K562 (cell line): ENCODE data around the gene FRMD1. TPM values are rescaled to one million over a fixed set of nuclear protein-coding genes. Genes with fewer than 3 reads are reported as not detected.

Source experiments
- CCAR2 ChIP-seq: fragments of 200-400 bp; formaldehyde crosslinking; IDR thresholded peaks from 2 replicates; pipeline ENCODE4 v1.6.1; 2017; ENCODE audit warnings: mild to moderate bottlenecking, low read depth, low read length
- EHMT2 ChIP-seq: fragments of 450-650 bp; IDR thresholded peaks from 2 replicates; pipeline ENCODE4 v1.6.1; 2018; ENCODE audit warnings: antibody characterized with exemption
- FOXK2 ChIP-seq, 2 experiments: fragments of 450-650 bp; IDR thresholded peaks in 1 of 2; conservative IDR thresholded peaks in 1 of 2; 2 replicates each; pipeline ENCODE4 v1.6.1; 2016; ENCODE audit warnings: low read depth in 2 of 2, mild to moderate bottlenecking in 1 of 2
- FOXP1 ChIP-seq: sonication (generic); formaldehyde crosslinking; IDR thresholded peaks from 2 replicates; pipeline ENCODE4 v1.8.0; 2022; ENCODE audit warnings: mild to moderate bottlenecking, missing genetic modification reagents
- HDAC1 ChIP-seq, 2 experiments: fragments of 450-650 bp; IDR thresholded peaks; 2 replicates each; pipeline ENCODE4 v1.6.1; 2016 to 2017; ENCODE audit warnings: inconsistent platforms in 1 of 2, mild to moderate bottlenecking in 1 of 2, moderate library complexity in 1 of 2
- JUN ChIP-seq, 2 experiments: sonication (generic) in 1 of 2; formaldehyde crosslinking in 1 of 2; IDR thresholded peaks; 2 replicates each; pipeline versions ENCODE4 v1.6.1 to v1.8.0; 2012 to 2022; ENCODE audit warnings: borderline replicate concordance in 2 of 2, mild to moderate bottlenecking in 2 of 2, improper control_type of control experiment in 1 of 2, low read depth in 1 of 2, low read length in 1 of 2, missing genetic modification reagents in 1 of 2
- JUND ChIP-seq, 2 experiments: IDR thresholded peaks; 2 replicates in 1 of 2; 3 replicates in 1 of 2; pipeline ENCODE4 v1.6.1; 2011; ENCODE audit warnings: borderline replicate concordance in 2 of 2, low read depth in 2 of 2, low read length in 2 of 2, improper control_type of control experiment in 1 of 2, missing biosample characterization in 1 of 2, missing genetic modification characterization in 1 of 2, missing genetic modification reagents in 1 of 2
- MAFK ChIP-seq: IDR thresholded peaks from 2 replicates; pipeline ENCODE4 v1.6.1; 2011; ENCODE audit warnings: low read length, improper control_type of control experiment
- NFIC ChIP-seq: fragments of 450-650 bp; IDR thresholded peaks from 2 replicates; pipeline ENCODE4 v1.6.1; 2017; ENCODE audit warnings: mild to moderate bottlenecking, inconsistent platforms
- PRPF4 ChIP-seq: fragments of 200-400 bp; formaldehyde crosslinking; IDR thresholded peaks from one replicate; pipeline ENCODE4 v1.6.1; 2017; ENCODE audit warnings: low read length, low read depth, mild to moderate bottlenecking; ENCODE audit not compliant: insufficient read depth, poor library complexity, severe bottlenecking
- RNF2 ChIP-seq: sonication (generic); IDR thresholded peaks from 2 replicates; pipeline ENCODE4 v1.6.1; 2016
- SIN3A ChIP-seq, 2 experiments: fragments of 150-350 bp in 1 of 2; IDR thresholded peaks; 2 replicates each; pipeline ENCODE4 v1.6.1; 2011 to 2016; ENCODE audit warnings: borderline replicate concordance in 2 of 2, low read depth in 2 of 2, low read length in 2 of 2, mild to moderate bottlenecking in 2 of 2, moderate library complexity in 2 of 2; ENCODE audit not compliant: control insufficient read depth in 1 of 2
- TCF7L2 ChIP-seq: fragments of 150-350 bp; IDR thresholded peaks from 2 replicates; pipeline ENCODE4 v1.6.1; 2016; ENCODE audit warnings: low read depth, mild to moderate bottlenecking, low read length, moderate library complexity
- ZC3H4 ChIP-seq: sonication (generic); formaldehyde crosslinking; IDR thresholded peaks from 2 replicates; pipeline ENCODE4 v1.9.0; 2021; ENCODE audit warnings: missing genetic modification reagents, borderline replicate concordance
- polyA plus RNA-seq, 8 experiments: library from polyadenylated mRNA; depleted of rRNA in 4 of 8; stranded (reverse) in 5 of 8; unstranded in 3 of 8; fragments of >200 nt; fragmentation: Nextera tagmentation in 2 of 8; fragmentation: Illumina TruSeq in 1 of 8; extraction: Ambion mirVana in 2 of 8; extraction: Trizol in 1 of 8; gene quantifications; 2 replicates each; pipeline versions ENCODE4 v1.2.1 to v1.2.3, GENCODE V29; 2011 to 2014; ENCODE audit warnings: inconsistent platforms in 1 of 8, missing spikeins in 1 of 8
- total RNA-seq, 7 experiments: library from RNA; depleted of rRNA in 6 of 7; stranded (reverse); fragments of >200 nt in 6 of 7; fragmentation: Illumina TruSeq in 2 of 7; extraction: Trizol in 2 of 7; gene quantifications; 2 replicates each; pipeline versions ENCODE4 v1.2.1 to v1.2.3, GENCODE V29; 2011 to 2021; ENCODE audit warnings: low replicate concordance in 1 of 7
- TF ChIP-seq, protein P1 (sequence below): fragments of 250-450 bp; sonication (Bioruptor Pico); IDR thresholded peaks from 2 replicates; pipeline ENCODE4 v1.8.0; 2022; ENCODE audit warnings: inconsistent platforms
- TF ChIP-seq, protein P2 (sequence below): fragments of 450-650 bp; IDR thresholded peaks from 2 replicates; pipeline ENCODE4 v1.6.1; 2016; ENCODE audit warnings: low read depth, mild to moderate bottlenecking, moderate library complexity
- TF ChIP-seq, protein P3 (sequence below): fragments of 450-650 bp; IDR thresholded peaks from 2 replicates; pipeline ENCODE4 v1.6.1; 2018; ENCODE audit not compliant: partially characterized antibody
- TF ChIP-seq, protein P4 (sequence below): fragments of 450-650 bp; IDR thresholded peaks from 2 replicates; pipeline ENCODE4 v1.6.1; 2016

Gene FRMD1
- total and polyA plus RNA-seq, 9 of the 15 experiments (the other 6 are each of a cell fraction or from before 2014, with no cell fraction given), result 0.01 to 0.04 (median 0.01) TPM; not detected in 6

DNA sequence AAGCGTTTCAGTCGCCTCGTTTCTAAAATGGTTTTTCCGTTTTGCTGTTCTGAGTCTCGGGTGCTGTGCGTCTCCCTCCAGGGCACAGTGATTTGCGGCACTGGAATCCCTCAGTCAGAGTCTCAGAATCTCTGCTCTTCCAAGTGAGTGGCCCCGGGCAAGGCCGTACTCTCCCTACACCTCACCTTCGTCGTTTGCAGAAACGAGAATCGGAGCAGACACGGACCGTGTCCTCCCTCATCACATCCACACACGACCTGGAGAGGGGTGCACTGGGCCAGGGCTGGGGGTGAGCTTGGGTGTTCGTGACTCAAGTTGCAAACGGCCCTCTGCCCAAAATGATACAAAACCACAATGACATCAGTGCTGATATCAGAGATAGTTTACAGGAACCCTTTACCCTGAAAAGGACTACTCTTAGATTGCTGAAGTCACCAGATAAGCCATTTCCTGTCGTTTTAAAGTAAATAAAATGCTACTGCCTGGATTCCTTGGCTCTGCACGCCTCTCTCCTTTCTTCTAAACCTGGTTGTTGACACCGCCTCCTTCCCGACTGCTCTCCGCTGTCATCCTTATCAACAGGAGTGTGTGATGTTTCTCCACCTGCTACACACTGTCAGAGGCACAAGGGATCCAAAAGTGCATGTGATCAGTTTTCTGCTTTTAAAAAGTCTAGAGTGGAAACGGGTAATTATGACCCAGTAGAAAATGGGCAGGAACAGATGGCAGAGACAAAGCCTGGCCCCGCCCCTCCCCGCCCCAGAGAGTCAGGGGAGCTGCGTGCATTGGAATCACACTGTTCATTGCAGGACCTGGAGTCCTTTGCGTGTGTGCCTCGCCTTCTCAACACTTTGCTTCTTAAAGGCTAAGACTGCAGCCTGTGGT, 43.1 kb downstream of the FRMD1 start (continued):
- TF ChIP-seq JUN (IDR thresholded peaks at IDR 0.05; ENCODE audit: borderline replicate concordance, low read depth, low read length) (peak; percentile 75), JUN (CRISPR knock-in tag; IDR thresholded peaks at IDR 0.05; ENCODE audit: borderline replicate concordance) (no peak), MAFK (peak; percentile 2; the same call in 1 of the 2 replicates), FOXK2 (conservative IDR thresholded peaks at IDR 0.05 in 1 of 2, IDR thresholded peaks at IDR 0.05 in 1 of 2; ENCODE audit: low read depth in 2 of 2) (peak; percentile 71 to 72; a peak in 3 of 4 replicates), SIN3A (IDR thresholded peaks at IDR 0.05; ENCODE audit: borderline replicate concordance in 2 of 2, control insufficient read depth in 1 of 2, low read depth in 2 of 2, low read length in 2 of 2) (no peak), FOXP1 (CRISPR knock-in tag) (no peak; the same call in 1 of the 2 replicates), RNF2 (peak; percentile 23), TCF7L2 (no peak), ZC3H4 (CRISPR knock-in tag) (no peak), NFIC (0 out of 2 replicates have a peak, but pooled peaks have one; percentile 13), CCAR2 (no peak), HDAC1 (IDR thresholded peaks at IDR 0.05) (peak in 1 of 2 experiments; percentile 19; a peak in 1 of 4 replicates), EHMT2 (no peak), PRPF4 (no peak), JUND (IDR thresholded peaks at IDR 0.05; ENCODE audit: borderline replicate concordance, low read depth, low read length) (peak; percentile 87), JUND (tag; IDR thresholded peaks at IDR 0.05; ENCODE audit: borderline replicate concordance, low read depth, low read length) (peak; percentile 77; the same call in 1 of the 3 replicates)
- TF ChIP-seq, protein P1, sequence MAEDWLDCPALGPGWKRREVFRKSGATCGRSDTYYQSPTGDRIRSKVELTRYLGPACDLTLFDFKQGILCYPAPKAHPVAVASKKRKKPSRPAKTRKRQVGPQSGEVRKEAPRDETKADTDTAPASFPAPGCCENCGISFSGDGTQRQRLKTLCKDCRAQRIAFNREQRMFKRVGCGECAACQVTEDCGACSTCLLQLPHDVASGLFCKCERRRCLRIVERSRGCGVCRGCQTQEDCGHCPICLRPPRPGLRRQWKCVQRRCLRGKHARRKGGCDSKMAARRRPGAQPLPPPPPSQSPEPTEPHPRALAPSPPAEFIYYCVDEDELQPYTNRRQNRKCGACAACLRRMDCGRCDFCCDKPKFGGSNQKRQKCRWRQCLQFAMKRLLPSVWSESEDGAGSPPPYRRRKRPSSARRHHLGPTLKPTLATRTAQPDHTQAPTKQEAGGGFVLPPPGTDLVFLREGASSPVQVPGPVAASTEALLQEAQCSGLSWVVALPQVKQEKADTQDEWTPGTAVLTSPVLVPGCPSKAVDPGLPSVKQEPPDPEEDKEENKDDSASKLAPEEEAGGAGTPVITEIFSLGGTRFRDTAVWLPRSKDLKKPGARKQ, result no peak
- TF ChIP-seq, protein P2, sequence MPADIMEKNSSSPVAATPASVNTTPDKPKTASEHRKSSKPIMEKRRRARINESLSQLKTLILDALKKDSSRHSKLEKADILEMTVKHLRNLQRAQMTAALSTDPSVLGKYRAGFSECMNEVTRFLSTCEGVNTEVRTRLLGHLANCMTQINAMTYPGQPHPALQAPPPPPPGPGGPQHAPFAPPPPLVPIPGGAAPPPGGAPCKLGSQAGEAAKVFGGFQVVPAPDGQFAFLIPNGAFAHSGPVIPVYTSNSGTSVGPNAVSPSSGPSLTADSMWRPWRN, result peak; percentile 79
- TF ChIP-seq, protein P3, sequence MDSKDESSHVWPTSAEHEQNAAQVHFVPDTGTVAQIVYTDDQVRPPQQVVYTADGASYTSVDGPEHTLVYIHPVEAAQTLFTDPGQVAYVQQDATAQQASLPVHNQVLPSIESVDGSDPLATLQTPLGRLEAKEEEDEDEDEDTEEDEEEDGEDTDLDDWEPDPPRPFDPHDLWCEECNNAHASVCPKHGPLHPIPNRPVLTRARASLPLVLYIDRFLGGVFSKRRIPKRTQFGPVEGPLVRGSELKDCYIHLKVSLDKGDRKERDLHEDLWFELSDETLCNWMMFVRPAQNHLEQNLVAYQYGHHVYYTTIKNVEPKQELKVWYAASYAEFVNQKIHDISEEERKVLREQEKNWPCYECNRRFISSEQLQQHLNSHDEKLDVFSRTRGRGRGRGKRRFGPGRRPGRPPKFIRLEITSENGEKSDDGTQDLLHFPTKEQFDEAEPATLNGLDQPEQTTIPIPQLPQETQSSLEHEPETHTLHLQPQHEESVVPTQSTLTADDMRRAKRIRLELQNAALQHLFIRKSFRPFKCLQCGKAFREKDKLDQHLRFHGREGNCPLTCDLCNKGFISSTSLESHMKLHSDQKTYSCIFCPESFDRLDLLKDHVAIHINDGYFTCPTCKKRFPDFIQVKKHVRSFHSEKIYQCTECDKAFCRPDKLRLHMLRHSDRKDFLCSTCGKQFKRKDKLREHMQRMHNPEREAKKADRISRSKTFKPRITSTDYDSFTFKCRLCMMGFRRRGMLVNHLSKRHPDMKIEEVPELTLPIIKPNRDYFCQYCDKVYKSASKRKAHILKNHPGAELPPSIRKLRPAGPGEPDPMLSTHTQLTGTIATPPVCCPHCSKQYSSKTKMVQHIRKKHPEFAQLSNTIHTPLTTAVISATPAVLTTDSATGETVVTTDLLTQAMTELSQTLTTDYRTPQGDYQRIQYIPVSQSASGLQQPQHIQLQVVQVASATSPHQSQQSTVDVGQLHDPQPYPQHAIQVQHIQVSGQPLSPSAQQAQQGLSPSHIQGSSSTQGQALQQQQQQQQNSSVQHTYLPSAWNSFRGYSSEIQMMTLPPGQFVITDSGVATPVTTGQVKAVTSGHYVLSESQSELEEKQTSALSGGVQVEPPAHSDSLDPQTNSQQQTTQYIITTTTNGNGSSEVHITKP, result no peak
- TF ChIP-seq, protein P4, sequence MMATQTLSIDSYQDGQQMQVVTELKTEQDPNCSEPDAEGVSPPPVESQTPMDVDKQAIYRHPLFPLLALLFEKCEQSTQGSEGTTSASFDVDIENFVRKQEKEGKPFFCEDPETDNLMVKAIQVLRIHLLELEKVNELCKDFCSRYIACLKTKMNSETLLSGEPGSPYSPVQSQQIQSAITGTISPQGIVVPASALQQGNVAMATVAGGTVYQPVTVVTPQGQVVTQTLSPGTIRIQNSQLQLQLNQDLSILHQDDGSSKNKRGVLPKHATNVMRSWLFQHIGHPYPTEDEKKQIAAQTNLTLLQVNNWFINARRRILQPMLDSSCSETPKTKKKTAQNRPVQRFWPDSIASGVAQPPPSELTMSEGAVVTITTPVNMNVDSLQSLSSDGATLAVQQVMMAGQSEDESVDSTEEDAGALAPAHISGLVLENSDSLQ, result peak; percentile 61; the same call in 1 of the 2 replicates
